ENCODE data around the gene KRT8. TPM values are rescaled to one million over a fixed set of nuclear protein-coding genes. Genes with fewer than 3 reads are reported as not detected.
A peak's percentile ranks its signal among the peaks of the same experiment; 100 is the strongest.

The KRT8 gene
- polyA plus RNA-seq, 1 donor from 2014 or later = 0.46 TPM

DNA sequence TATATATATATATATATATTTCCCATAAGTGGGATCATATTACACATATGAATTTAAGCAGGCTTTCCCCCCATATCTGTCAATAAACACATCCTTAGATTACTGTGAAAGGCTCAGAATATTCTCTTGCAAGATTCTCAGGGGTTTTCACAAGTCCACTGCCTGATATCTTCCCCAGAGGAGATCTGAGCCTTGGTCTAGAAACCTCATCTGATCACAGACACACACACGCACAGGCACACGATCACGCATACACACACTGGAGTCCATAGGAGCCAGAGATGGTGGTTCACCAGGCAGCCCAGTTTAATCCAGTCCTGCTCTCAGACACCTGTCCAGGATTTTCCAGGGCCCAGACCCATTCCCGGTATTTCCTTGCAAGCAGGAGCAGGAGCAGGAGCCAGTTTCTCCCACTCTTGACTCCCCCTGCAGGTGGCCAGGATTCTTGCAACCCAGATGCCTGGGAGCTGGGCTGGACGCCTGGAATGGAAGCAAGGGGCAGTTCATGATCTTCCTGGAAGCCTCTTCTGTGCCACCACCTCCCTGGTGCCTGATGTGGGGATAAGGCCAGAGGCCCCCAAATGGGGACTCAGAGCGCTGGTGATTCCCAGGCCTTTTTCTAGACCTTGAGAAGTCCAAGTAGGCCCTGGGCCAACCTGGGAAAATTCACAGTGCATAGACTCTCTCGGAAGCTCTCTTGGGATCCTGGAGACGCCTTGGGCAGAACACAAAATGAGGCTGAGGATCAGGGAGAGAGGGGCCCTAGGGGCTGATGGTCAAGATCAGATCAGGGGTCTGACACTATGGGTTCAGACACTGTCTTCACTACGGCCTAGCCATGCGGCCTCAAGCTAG is 39.6 kb downstream of the KRT8 start:
- Histone ChIP-seq H3K36me3 (ENCODE audit: insufficient read depth, low read length) (no peaks in the 10 kb centered on the region), H3K79me2 (replicated peaks; ENCODE audit: insufficient read depth, low read length) (no peaks in the 10 kb centered on the region), H3K4me3 (ENCODE audit: low read length) (no peak overlapping the region), H3K9me2 (ENCODE audit: insufficient read depth, low read length) (no peaks in the 10 kb centered on the region), H4K20me1 (ENCODE audit: insufficient read depth) (no peaks in the 10 kb centered on the region), H3K9ac (ENCODE audit: low read length) (no peak overlapping the region), H3K27ac (ENCODE audit: low read length) (no peak overlapping the region), H3K9me3 (ENCODE audit: low read length) (no peaks in the 10 kb centered on the region), H3F3A (ENCODE audit: insufficient read depth, low read length, poor library complexity, severe bottlenecking) (no peaks in the 10 kb centered on the region), H2AFZ (ENCODE audit: low read depth, low read length) (no peak overlapping the region), H3K27me3 (ENCODE audit: insufficient read depth, low read depth, low read length) (no peaks in the 10 kb centered on the region), H3K4me2 (ENCODE audit: low read length) (no peak overlapping the region)
- TF ChIP-seq RAD21 (conservative IDR thresholded peaks at IDR 0.05) (peak; percentile 39), EZH2 (IDR thresholded peaks at IDR 0.05; ENCODE audit: borderline replicate concordance, insufficient read depth, low read length, poor library complexity, severe bottlenecking) (no peak), TAF1 (IDR thresholded peaks at IDR 0.05; ENCODE audit: low read depth) (no peak), MXI1 (conservative IDR thresholded peaks at IDR 0.05; ENCODE audit: poor library complexity, severe bottlenecking) (no peak), EP300 (conservative IDR thresholded peaks at IDR 0.05; ENCODE audit: poor library complexity, severe bottlenecking) (no peak), CTCF (IDR thresholded peaks at IDR 0.05; ENCODE audit: poor library complexity, severe bottlenecking) (peak; percentile 54), POLR2AphosphoS5 (IDR thresholded peaks at IDR 0.05) (no peak), SMC3 (conservative IDR thresholded peaks at IDR 0.05; ENCODE audit: poor library complexity) (peak; percentile 50)
- TF ChIP-seq, protein P1, sequence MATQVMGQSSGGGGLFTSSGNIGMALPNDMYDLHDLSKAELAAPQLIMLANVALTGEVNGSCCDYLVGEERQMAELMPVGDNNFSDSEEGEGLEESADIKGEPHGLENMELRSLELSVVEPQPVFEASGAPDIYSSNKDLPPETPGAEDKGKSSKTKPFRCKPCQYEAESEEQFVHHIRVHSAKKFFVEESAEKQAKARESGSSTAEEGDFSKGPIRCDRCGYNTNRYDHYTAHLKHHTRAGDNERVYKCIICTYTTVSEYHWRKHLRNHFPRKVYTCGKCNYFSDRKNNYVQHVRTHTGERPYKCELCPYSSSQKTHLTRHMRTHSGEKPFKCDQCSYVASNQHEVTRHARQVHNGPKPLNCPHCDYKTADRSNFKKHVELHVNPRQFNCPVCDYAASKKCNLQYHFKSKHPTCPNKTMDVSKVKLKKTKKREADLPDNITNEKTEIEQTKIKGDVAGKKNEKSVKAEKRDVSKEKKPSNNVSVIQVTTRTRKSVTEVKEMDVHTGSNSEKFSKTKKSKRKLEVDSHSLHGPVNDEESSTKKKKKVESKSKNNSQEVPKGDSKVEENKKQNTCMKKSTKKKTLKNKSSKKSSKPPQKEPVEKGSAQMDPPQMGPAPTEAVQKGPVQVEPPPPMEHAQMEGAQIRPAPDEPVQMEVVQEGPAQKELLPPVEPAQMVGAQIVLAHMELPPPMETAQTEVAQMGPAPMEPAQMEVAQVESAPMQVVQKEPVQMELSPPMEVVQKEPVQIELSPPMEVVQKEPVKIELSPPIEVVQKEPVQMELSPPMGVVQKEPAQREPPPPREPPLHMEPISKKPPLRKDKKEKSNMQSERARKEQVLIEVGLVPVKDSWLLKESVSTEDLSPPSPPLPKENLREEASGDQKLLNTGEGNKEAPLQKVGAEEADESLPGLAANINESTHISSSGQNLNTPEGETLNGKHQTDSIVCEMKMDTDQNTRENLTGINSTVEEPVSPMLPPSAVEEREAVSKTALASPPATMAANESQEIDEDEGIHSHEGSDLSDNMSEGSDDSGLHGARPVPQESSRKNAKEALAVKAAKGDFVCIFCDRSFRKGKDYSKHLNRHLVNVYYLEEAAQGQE (IDR thresholded peaks at IDR 0.05; ENCODE audit: borderline replicate concordance) = no peak

DNA sequence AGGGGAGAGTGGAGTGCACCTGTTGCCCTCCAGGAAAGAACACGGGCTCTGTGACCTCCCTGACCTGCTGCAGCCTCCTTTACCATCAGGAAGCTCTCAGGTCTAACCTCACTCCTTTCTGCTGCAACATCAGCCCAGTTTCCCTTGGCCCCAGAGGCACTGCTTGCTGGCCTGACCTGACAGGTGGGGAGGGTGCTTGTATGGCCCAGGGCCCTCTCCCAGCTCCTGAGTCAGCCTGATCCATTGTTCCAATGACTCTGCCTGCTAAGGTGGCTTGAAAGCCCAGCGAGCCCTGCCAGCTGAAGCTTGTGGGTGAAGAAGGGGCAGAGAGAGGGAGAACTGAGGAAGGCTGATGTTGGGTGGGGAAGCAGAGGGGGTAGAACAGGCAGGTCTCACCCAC is 42.9 kb downstream of the KRT8 start:
- Histone ChIP-seq H3F3A (ENCODE audit: insufficient read depth, low read length, poor library complexity, severe bottlenecking) (no peaks in the 10 kb centered on the region), H3K27me3 (ENCODE audit: insufficient read depth, low read depth, low read length) (no peaks in the 10 kb centered on the region), H3K27ac (ENCODE audit: low read length) (no peak overlapping the region), H3K36me3 (ENCODE audit: insufficient read depth, low read length) (no peaks in the 10 kb centered on the region), H3K9me2 (ENCODE audit: insufficient read depth, low read length) (no peaks in the 10 kb centered on the region), H4K20me1 (ENCODE audit: insufficient read depth) (no peaks in the 10 kb centered on the region), H3K9me3 (ENCODE audit: low read length) (no peaks in the 10 kb centered on the region), H2AFZ (ENCODE audit: low read depth, low read length) (no peak overlapping the region), H3K4me3 (ENCODE audit: low read length) (no peak overlapping the region), H3K4me2 (ENCODE audit: low read length) (no peak overlapping the region), H3K9ac (ENCODE audit: low read length) (no peak overlapping the region), H3K79me2 (replicated peaks; ENCODE audit: insufficient read depth, low read length) (no peaks in the 10 kb centered on the region)
- TF ChIP-seq, protein P1 (IDR thresholded peaks at IDR 0.05; ENCODE audit: borderline replicate concordance) = no peak
- TF ChIP-seq SMC3 (conservative IDR thresholded peaks at IDR 0.05; ENCODE audit: poor library complexity) (no peak), CTCF (IDR thresholded peaks at IDR 0.05; ENCODE audit: poor library complexity, severe bottlenecking) (no peak), TAF1 (IDR thresholded peaks at IDR 0.05; ENCODE audit: low read depth) (no peak), POLR2AphosphoS5 (IDR thresholded peaks at IDR 0.05) (no peak), EP300 (conservative IDR thresholded peaks at IDR 0.05; ENCODE audit: poor library complexity, severe bottlenecking) (no peak), RAD21 (conservative IDR thresholded peaks at IDR 0.05) (no peak), EZH2 (IDR thresholded peaks at IDR 0.05; ENCODE audit: borderline replicate concordance, insufficient read depth, low read length, poor library complexity, severe bottlenecking) (no peak), MXI1 (conservative IDR thresholded peaks at IDR 0.05; ENCODE audit: poor library complexity, severe bottlenecking) (no peak)
